KBM-7 (cell line): ENCODE measurements around the gene SLCO1B3.

ENCODE experiments used
- DNase-seq: peaks from one replicate; pipeline ENCODE4 v3.0.0-alpha.2; 2015
- in situ Hi-C: fragments of 300-500 bp; cut with MboI; formaldehyde crosslinking; loops from 2 replicates; pipeline ENCODE4 v1.14.3; 2020; ENCODE audit warnings: low sequenced_read_pairs, low pct_unique_long_range_greater_than_20kb, mixed read lengths

SLCO1B3 gene

DNA sequence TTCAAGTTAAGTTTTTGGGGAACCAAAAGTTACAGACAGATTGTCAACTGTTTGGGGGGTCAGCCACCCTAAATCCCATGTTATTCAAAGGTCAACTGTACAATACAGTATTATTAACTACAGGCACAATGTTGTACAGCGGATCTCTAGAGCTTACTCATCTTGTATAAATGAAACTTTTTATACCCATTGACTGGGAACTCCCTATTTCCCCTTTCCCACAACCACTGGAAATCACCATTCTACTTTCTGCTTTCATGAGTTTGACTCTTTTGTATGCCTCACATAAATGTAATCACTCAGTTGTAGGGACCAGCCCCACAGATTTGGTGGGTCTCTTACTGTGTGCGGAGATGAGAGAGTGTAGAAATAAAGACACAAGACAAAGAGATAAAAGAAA lies 57.8 kb downstream of the SLCO1B3 start:
- no peak for DNase-seq
- in situ Hi-C loops, result no loop called here

DNA sequence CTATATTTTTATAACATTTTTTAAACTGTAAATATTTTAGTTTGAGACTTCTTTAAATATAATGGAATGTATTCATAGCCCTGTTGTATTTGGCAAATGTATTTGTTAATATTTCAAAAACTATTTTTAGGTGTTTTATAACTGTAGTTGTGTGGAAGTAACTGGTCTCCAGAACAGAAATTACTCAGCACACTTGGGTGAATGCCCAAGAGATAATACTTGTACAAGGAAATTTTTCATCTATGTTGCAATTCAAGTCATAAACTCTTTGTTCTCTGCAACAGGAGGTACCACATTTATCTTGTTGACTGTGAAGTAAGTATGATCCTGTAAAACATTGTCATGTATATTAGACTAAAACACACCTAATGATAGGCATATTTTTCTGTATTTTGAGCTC lies 72.8 kb downstream of the SLCO1B3 start:
- in situ Hi-C loops, result no loop called here
- DNase-seq, result no peak

- DNase-seq, result no peak
- in situ Hi-C loops, result no loop called here
Measured at GRCh38 chr12:20885116-20885515, 74.6 kb downstream of the SLCO1B3 start.

- in situ Hi-C loops, result no loop called here
- no peak for DNase-seq
Measured at GRCh38 chr12:20885552-20885951, 75.0 kb downstream of the SLCO1B3 start.

- in situ Hi-C loops, result no loop called here
Measured at GRCh38 chr12:20917269-20917668, 106.8 kb downstream of the SLCO1B3 start.

DNA sequence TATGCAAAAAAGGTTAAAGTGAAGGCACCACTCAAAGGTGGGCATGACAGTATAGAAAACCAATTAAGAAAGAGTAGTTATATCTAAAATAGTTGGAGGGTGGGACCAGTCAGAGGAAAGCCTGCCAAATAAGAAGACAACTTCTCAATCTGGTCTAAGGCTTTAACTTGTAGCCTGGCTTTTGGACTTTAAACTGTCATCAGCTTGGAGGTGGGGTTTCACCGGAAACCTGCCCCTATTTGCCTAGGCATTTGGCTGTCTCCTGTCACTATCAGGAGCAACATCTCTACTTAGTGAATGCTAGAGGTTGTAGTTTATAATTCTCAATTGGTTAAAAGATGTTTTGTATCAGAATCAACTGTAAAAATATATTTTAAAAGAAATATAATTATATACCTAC lies 107.3 kb downstream of the SLCO1B3 start:
- no peak for DNase-seq
- in situ Hi-C loops, result no loop called here

More at GRCh38 chr12:20917269-20917668, 106.8 kb downstream of the SLCO1B3 start:
- DNase-seq, result no peak

- no peak for DNase-seq
- in situ Hi-C loops, result no loop called here
Measured at GRCh38 chr12:20931894-20932293, 121.4 kb downstream of the SLCO1B3 start.

DNA sequence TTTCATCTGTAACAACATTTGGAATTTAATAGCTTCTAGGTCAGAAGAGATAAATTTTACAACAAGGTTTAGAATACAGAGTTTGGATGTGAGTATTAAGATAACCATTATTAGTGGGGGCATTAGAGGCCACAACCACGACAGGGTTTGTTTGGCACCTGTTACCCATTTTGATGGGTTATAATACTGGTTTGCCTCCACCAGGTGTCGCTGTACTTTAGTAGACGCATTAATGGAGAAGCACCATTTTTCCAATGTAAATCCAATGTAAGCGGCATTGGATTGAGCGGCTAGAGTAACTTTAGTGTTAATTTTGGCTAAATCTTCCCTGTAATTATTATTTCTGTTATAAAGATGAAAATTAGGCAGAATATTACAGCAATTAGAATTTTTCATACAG lies 136.2 kb downstream of the SLCO1B3 start:
- in situ Hi-C loops, result no loop called here
- peak; percentile 28 for DNase-seq

DNA sequence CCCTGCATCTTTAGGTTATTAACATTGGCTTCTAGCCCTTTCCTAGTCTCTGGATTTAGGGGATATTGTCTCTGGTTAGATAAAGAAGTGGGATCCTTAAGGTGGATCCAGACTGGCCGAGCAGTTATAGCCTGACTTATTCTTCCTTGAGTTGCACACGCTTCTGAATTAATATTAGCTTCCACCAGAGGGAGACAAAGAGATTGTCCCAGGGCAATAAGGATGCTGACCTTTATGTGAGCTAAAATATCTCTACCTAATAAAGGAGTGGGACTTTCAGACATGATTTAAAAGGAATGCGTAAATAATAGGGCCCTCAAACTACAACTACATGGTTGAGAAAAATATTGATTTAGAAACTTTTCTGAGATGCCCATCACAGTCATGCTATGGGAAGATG lies 139.7 kb downstream of the SLCO1B3 start:
- in situ Hi-C loops, result no loop called here

DNA sequence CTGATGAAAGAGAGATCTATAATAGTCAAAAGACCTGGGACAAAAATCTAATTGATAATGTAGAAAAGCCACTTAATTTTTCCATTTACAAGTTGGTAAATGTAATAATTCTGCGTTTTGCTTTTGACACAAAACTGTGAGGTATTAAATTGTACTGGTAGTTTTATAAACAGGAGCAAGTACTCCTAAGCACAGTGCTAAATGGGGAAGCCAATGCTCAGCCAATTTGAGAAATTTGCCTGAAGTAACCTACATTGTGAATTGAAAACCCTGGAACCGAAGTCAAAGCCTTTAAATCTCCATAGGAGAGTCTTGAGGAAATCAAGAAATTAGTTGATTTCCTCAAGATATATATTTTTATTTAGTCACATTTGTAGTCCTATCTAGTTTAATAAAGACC lies 152.8 kb downstream of the SLCO1B3 start:
- no peak for DNase-seq
- in situ Hi-C loops, result no loop called here

More for the DNA sequence above, 139.7 kb downstream of the SLCO1B3 start:
- DNase-seq, result peak; percentile 48

- in situ Hi-C loops, result no loop called here
- DNase-seq, result no peak
Measured at GRCh38 chr12:20963762-20964161, 153.3 kb downstream of the SLCO1B3 start.
